ENCODE results near the gene RAB11FIP4.

DNA sequence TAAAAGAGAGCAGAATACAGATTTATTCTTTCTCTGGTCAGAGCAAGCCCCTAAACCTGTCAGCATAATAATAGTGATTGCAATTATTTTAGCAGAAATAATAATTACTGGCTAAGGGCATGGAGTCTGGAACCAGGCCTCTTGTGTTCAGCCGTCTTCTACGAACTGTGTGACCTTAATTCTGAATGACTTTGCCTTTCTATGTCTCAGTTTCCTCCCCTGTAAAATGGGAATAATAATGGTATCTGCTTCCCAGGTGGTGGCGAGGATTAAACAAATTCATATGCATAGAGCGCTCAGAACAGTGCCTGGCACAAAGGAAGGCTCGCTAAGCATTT, 33.4 kb downstream of the RAB11FIP4 start:
- TF ChIP-seq CTCF (IDR thresholded peaks at IDR 0.05 in 2 of 3, conservative IDR thresholded peaks at IDR 0.05 in 1 of 3; ENCODE audit: control insufficient read depth in 2 of 3, extremely low read depth in 1 of 3, insufficient read depth in 1 of 3, low read depth in 3 of 3, low read length in 3 of 3) (no peak), SP1 (IDR thresholded peaks at IDR 0.05; ENCODE audit: low read depth, low read length) (no peak), KDM1A (IDR thresholded peaks at IDR 0.05; ENCODE audit: borderline replicate concordance) (no peak), ZNF274 (IDR thresholded peaks at IDR 0.05; ENCODE audit: insufficient read depth, insufficient read length) (no peak), GABPA (IDR thresholded peaks at IDR 0.05; ENCODE audit: low read depth) (no peak), POLR2A (IDR thresholded peaks at IDR 0.05; ENCODE audit: low read depth, low read length) (no peak)
